Measurements from ENCODE around the gene CCHCR1. TPM values are rescaled to one million over a fixed set of nuclear protein-coding genes. Genes with fewer than 3 reads are reported as not detected.

The CCHCR1 gene
- polyA plus RNA-seq, 3 donors = 2.2 to 8.4 (median 2.8) TPM

DNA sequence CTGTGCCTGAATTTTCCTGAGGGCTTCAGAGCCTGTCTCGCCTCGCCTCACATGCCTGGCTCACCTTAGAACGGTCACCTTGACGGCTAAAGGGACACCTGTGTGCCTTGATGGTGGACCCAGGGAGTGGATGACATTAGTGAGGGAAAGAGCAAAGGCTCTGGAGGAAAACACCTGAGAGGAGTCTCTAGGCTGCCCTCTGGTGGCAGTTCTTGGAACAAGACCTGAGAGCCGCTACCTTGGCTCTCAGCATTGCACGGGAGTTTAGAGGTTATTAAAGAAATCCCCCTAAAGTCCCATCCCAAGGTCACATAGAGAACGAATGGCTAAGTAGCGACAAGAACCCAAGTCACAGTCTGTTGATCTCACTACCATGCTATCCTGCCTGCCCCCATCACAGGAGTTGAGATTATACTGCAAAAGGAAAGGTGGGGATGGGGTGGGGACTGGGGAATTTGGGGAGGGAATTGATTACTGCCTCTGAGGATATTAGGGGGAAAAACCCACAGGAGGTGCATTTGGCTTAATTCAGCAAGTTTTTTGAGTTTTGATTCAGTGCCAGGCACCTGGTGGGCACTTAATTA lies 29.4 kb downstream of the CCHCR1 start:
- Mint-ChIP-seq H3K27ac (peak overlapping the region in 1 of 7 donors; percentile 38), H3K36me3 (no peaks in the 10 kb centered on the region), H3K4me1 (peaks cover 8% of the 10 kb centered on the region), H3K9me3 (peaks cover 0 to 2% (median 0%) of the 10 kb centered on the region in 7 donors), H3K27me3 (ENCODE audit: low read depth in 3 of 3) (peaks cover 4 to 10% (median 5%) of the 10 kb centered on the region in 3 donors), H3K4me3 (no peak overlapping the region)
- H4K20me1 ChIP-seq (ENCODE audit: insufficient read depth, low read length) = no peaks in the 10 kb centered on the region
- no peaks in the 10 kb centered on the region for H3K27me3 ChIP-seq (ENCODE audit: control insufficient read depth in 2 of 2, insufficient read depth in 2 of 2, low read length in 2 of 2)
- peak; percentile 23 to 56 (median 46) for DNase-seq
- peak; percentile 92 for TF ChIP-seq CTCF (IDR thresholded peaks at IDR 0.05)
- no peak overlapping the region for H3K4me3 ChIP-seq (replicated peaks in 1 of 3; ENCODE audit: low read depth in 2 of 3, low read length in 3 of 3)
- no peaks in the 10 kb centered on the region for H3K79me2 ChIP-seq (ENCODE audit: insufficient read depth, low read length)
- 36% methylated on average over 4 of the region's 8 CpGs for WGBS (ENCODE audit: insufficient coverage)
- H3K4me1 ChIP-seq (ENCODE audit: control insufficient read depth in 1 of 2, insufficient read depth in 2 of 2, low read length in 2 of 2) = no peaks in the 10 kb centered on the region
- H3K4me2 ChIP-seq (replicated peaks; ENCODE audit: extremely low read depth, low read length, poor library complexity, severe bottlenecking) = no peak overlapping the region
- no peak overlapping the region for H3K9ac ChIP-seq (ENCODE audit: insufficient read depth, low read length, poor library complexity, severe bottlenecking)
- H2AFZ ChIP-seq (ENCODE audit: insufficient read depth, low read depth, low read length, poor library complexity, severe bottlenecking) = no peak overlapping the region
- H3K27ac ChIP-seq (ENCODE audit: low read depth in 1 of 2, low read length in 2 of 2) = no peak overlapping the region
- H3K36me3 ChIP-seq (replicated peaks in 1 of 2; ENCODE audit: control insufficient read depth in 1 of 2, insufficient read depth in 2 of 2, low read length in 2 of 2) = no peaks in the 10 kb centered on the region
- intact Hi-C loops (cut with micrococcal nuclease) = no loop called here
- H3K9me3 ChIP-seq (replicated peaks in 1 of 2; ENCODE audit: control insufficient read depth in 1 of 2, insufficient read depth in 1 of 2, low read length in 2 of 2) = no peaks in the 10 kb centered on the region

DNA sequence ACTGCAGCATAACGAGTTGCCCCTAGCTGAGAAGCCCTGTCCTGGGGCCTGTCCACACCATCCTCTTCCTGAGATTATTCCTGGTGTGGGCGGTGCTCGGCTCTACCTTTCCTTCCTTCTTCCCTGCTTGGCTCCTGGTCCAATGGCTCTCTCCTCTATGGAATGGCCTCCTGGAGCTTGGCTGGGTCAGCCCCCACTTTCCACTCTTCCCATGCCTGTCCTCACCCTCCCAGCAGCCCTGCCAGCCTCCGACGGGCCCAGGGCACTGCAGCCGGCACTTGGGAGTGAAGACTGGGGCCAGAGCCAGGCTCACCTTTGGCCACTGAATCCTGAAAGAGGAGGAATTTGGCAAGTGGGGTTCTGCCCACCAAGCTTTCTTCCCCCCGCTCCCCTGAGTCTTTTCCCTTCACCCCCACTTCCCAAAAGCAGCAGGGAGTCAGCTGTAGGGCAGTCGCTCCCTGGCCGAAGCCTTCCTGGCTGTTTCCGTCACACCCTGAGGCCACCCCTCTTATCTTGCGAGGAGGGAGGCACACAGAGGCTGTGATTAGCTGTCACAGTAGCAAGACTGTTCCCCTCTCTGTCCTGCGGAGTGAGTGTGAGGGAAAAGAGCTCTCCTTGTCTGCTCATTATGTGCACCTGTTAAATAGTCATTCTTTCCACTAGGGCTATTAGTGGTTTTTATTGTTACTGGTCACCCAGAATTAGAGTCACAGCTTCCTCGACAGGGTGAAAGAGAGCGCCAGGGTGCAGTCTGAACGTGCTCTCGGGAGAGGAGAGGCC lies 31.0 kb downstream of the CCHCR1 start:
- no peaks in the 10 kb centered on the region for H4K20me1 ChIP-seq (ENCODE audit: insufficient read depth, low read length)
- Mint-ChIP-seq H3K4me1 (peaks cover 8% of the 10 kb centered on the region), H3K27me3 (ENCODE audit: low read depth in 3 of 3) (peaks cover 4 to 10% (median 7%) of the 10 kb centered on the region in 3 donors), H3K9me3 (peaks cover 0 to 2% (median 0%) of the 10 kb centered on the region in 7 donors), H3K4me3 (no peak overlapping the region), H3K36me3 (no peaks in the 10 kb centered on the region), H3K27ac (no peak overlapping the region)
- no peaks in the 10 kb centered on the region for H3K4me1 ChIP-seq (ENCODE audit: control insufficient read depth in 1 of 2, insufficient read depth in 2 of 2, low read length in 2 of 2)
- H3K27ac ChIP-seq (ENCODE audit: low read depth in 1 of 2, low read length in 2 of 2) = no peak overlapping the region
- H3K9ac ChIP-seq (ENCODE audit: insufficient read depth, low read length, poor library complexity, severe bottlenecking) = no peak overlapping the region
- H3K27me3 ChIP-seq (ENCODE audit: control insufficient read depth in 2 of 2, insufficient read depth in 2 of 2, low read length in 2 of 2) = no peaks in the 10 kb centered on the region
- H3K36me3 ChIP-seq (replicated peaks in 1 of 2; ENCODE audit: control insufficient read depth in 1 of 2, insufficient read depth in 2 of 2, low read length in 2 of 2) = no peaks in the 10 kb centered on the region
- no peak for DNase-seq
- H2AFZ ChIP-seq (ENCODE audit: insufficient read depth, low read depth, low read length, poor library complexity, severe bottlenecking) = no peak overlapping the region
- 87% methylated on average over 5 of the region's 16 CpGs for WGBS (ENCODE audit: insufficient coverage)
- no peaks in the 10 kb centered on the region for H3K79me2 ChIP-seq (ENCODE audit: insufficient read depth, low read length)
- intact Hi-C loops (cut with micrococcal nuclease) = no loop called here
- H3K4me2 ChIP-seq (replicated peaks; ENCODE audit: extremely low read depth, low read length, poor library complexity, severe bottlenecking) = no peak overlapping the region
- TF ChIP-seq CTCF (IDR thresholded peaks at IDR 0.05) = no peak
- H3K4me3 ChIP-seq (replicated peaks in 1 of 3; ENCODE audit: low read depth in 2 of 3, low read length in 3 of 3) = no peak overlapping the region
- H3K9me3 ChIP-seq (replicated peaks in 1 of 2; ENCODE audit: control insufficient read depth in 1 of 2, insufficient read depth in 1 of 2, low read length in 2 of 2) = no peaks in the 10 kb centered on the region
